CD4-positive, CD25-positive, alpha-beta regulatory T cell (primary cell): ENCODE measurements around the gene THTPA. TPM values are rescaled to one million over a fixed set of nuclear protein-coding genes. Genes with fewer than 3 reads are reported as not detected.
"Not testable (repeated sequence)": the region's sequence is repeated elsewhere in the genome, so short reads cannot be mapped to it uniquely, and the experiment has no call there.

Experiments used
- ATAC-seq, 2 donors: fragments of 150-1000 bp; cut with Tn5 transposase; one replicate each; pipeline ENCODE4 v1.10.0; 2021; ENCODE audit warnings: low read depth in 2 of 2, moderate number of reproducible peaks in 2 of 2, moderate library complexity in 1 of 2
- DNase-seq, 3 donors: peaks; one replicate each; pipeline versions ENCODE4 v3.0.0 to v3.0.0-alpha.2; 2012 to 2022; ENCODE audit warnings: mixed read lengths in 1 of 3
- H3K27ac ChIP-seq: one replicate; pipeline ENCODE4 v1.7.0; 2013; ENCODE audit warnings: mild to moderate bottlenecking, low read length; ENCODE audit not compliant: insufficient read depth, poor library complexity, severe bottlenecking
- H3K27me3 ChIP-seq: one replicate; pipeline ENCODE4 v1.7.0; 2013; ENCODE audit warnings: low read length; ENCODE audit not compliant: control insufficient read depth, insufficient read depth
- H3K36me3 ChIP-seq: one replicate; pipeline ENCODE4 v1.7.0; 2013; ENCODE audit warnings: mild to moderate bottlenecking, low read length, moderate library complexity; ENCODE audit not compliant: control insufficient read depth, insufficient read depth
- H3K4me1 ChIP-seq: 2 replicates; pipeline ENCODE4 v1.7.0; 2013; ENCODE audit warnings: mild to moderate bottlenecking, low read length; ENCODE audit not compliant: insufficient read depth, control insufficient read depth, poor library complexity, severe bottlenecking
- H3K4me3 ChIP-seq: one replicate; pipeline ENCODE4 v1.7.0; 2013; ENCODE audit warnings: low read depth, mild to moderate bottlenecking, low read length, moderate library complexity
- H3K9me3 ChIP-seq, 2 experiments: 1 replicate in 1 of 2; 2 replicates in 1 of 2; pipeline ENCODE4 v1.7.0; 2013; ENCODE audit warnings: low read length in 2 of 2, mild to moderate bottlenecking in 1 of 2, moderate library complexity in 1 of 2; ENCODE audit not compliant: control insufficient read depth in 2 of 2
- H3K27ac Mint-ChIP-seq, 3 donors: one replicate each; pipeline ENCODE4 v1.8.0; 2020 to 2022; ENCODE audit warnings: mild to moderate bottlenecking in 3 of 3, mixed read lengths in 3 of 3, moderate library complexity in 2 of 3
- H3K27me3 Mint-ChIP-seq: one replicate; pipeline ENCODE4 v1.8.0; 2022; ENCODE audit warnings: mild to moderate bottlenecking, mixed read lengths
- H3K36me3 Mint-ChIP-seq: one replicate; pipeline ENCODE4 v1.8.0; 2020; ENCODE audit warnings: mixed read lengths
- H3K4me1 Mint-ChIP-seq, 4 donors: one replicate each; pipeline ENCODE4 v1.8.0; 2020 to 2022; ENCODE audit warnings: mixed read lengths in 4 of 4, mild to moderate bottlenecking in 1 of 4
- H3K4me3 Mint-ChIP-seq, 4 donors: one replicate each; pipeline ENCODE4 v1.8.0; 2020 to 2022; ENCODE audit warnings: mild to moderate bottlenecking in 4 of 4, mixed read lengths in 4 of 4, moderate library complexity in 3 of 4
- H3K9me3 Mint-ChIP-seq, 7 donors: one replicate each; pipeline ENCODE4 v1.8.0; 2020 to 2022; ENCODE audit warnings: mixed read lengths in 7 of 7, mild to moderate bottlenecking in 3 of 7, moderate library complexity in 2 of 7
- polyA plus RNA-seq, 4 donors: library from polyadenylated mRNA; unstranded; fragments of 300-500 nt; fragmentation: Illumina TruSeq; gene quantifications; one replicate each; pipeline ENCODE4 v1.2.3, GENCODE V29; 2021
- total RNA-seq: library from RNA; stranded (reverse); gene quantifications from one replicate; pipeline ENCODE4 v1.2.3, GENCODE V29; 2022

The THTPA gene
- total and polyA plus RNA-seq, 5 donors from 2014 or later, result 7.5 to 14.6 (median 11.0) TPM

GRCh38 chr14:23604675-23605170, 48.7 kb downstream of the THTPA start:
- ATAC-seq (no peak), DNase-seq (no peak)
- H3K27ac Mint-ChIP-seq, result no peak overlapping the region
- no peaks in the 10 kb centered on the region for H3K36me3 Mint-ChIP-seq
- H3K9me3 Mint-ChIP-seq, result peaks cover 0 to 6% (median 2%) of the 10 kb centered on the region in 7 donors
- Histone ChIP-seq H3K4me3 (no peak overlapping the region), H3K9me3 (no peaks in the 10 kb centered on the region), H3K27ac (no peak overlapping the region), H3K27me3 (no peaks in the 10 kb centered on the region), H3K4me1 (peaks cover 3% of the 10 kb centered on the region), H3K36me3 (no peaks in the 10 kb centered on the region)
- no peak overlapping the region for H3K4me3 Mint-ChIP-seq
- H3K4me1 Mint-ChIP-seq, result peaks cover 6 to 15% (median 13%) of the 10 kb centered on the region in 4 donors
- H3K27me3 Mint-ChIP-seq, result peaks cover 2% of the 10 kb centered on the region

- H3K27me3 Mint-ChIP-seq, result no peaks in the 10 kb centered on the region
- ATAC-seq (no peak), DNase-seq (peak in 1 of 3 donors; percentile 7)
- H3K27ac ChIP-seq, result no peak overlapping the region
- no peaks in the 10 kb centered on the region for H3K36me3 ChIP-seq
- H3K4me1 Mint-ChIP-seq, result peaks cover 15 to 28% (median 23%) of the 10 kb centered on the region in 4 donors
- H3K27me3 ChIP-seq, result no peaks in the 10 kb centered on the region
- no peak overlapping the region for H3K27ac Mint-ChIP-seq
- no peak overlapping the region for H3K4me3 ChIP-seq
- H3K4me3 Mint-ChIP-seq, result peak overlapping the region in 1 of 4 donors; percentile 5
- no peaks in the 10 kb centered on the region for H3K9me3 ChIP-seq
- H3K36me3 Mint-ChIP-seq, result no peaks in the 10 kb centered on the region
- H3K9me3 Mint-ChIP-seq, result peaks cover 0 to 11% (median 0%) of the 10 kb centered on the region in 7 donors
- H3K4me1 ChIP-seq, result peaks cover 16% of the 10 kb centered on the region
Observed at GRCh38 chr14:23605931-23606585, 50.0 kb downstream of the THTPA start.

DNA sequence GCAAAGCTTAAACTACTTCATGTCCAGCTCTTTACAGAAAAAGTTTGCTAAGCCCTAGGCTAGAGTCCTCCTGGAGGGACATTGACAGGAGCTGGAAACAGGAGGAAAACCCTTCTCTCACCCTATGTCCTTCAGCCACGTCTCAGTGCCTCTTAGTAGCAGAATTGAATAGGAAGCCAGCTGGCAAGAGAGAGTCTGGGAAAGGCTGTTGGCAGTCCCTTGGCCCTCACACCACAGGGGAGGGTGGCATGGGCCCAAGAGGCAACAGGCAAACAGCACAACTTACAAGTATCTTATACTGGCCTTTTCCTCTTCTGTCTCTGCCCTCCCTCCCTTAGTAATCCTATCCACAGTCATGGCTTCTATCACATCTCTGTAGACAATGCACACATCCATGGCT, 52.4 kb downstream of the THTPA start:
- H3K9me3 ChIP-seq, result no peaks in the 10 kb centered on the region
- no peak overlapping the region for H3K27ac ChIP-seq
- H3K4me1 Mint-ChIP-seq, result peaks cover 15 to 37% (median 25%) of the 10 kb centered on the region in 4 donors
- no peak for DNase-seq
- ATAC-seq, result no peak
- peak overlapping the region in 1 of 3 donors; percentile 94 for H3K27ac Mint-ChIP-seq
- H3K27me3 ChIP-seq, result no peaks in the 10 kb centered on the region
- H3K27me3 Mint-ChIP-seq, result no peaks in the 10 kb centered on the region
- no peak overlapping the region for H3K4me3 Mint-ChIP-seq
- H3K36me3 Mint-ChIP-seq, result no peaks in the 10 kb centered on the region
- H3K4me3 ChIP-seq, result no peak overlapping the region
- peaks cover 20% of the 10 kb centered on the region for H3K4me1 ChIP-seq
- no peaks in the 10 kb centered on the region for H3K36me3 ChIP-seq
- H3K9me3 Mint-ChIP-seq, result peaks cover 0 to 11% (median 0%) of the 10 kb centered on the region in 7 donors

- H3K9me3 ChIP-seq, result no peaks in the 10 kb centered on the region
- H3K27me3 ChIP-seq, result no peaks in the 10 kb centered on the region
- Mint-ChIP-seq H3K9me3 (peaks cover 0 to 11% (median 0%) of the 10 kb centered on the region in 7 donors), H3K36me3 (no peaks in the 10 kb centered on the region), H3K4me1 (peaks cover 15 to 37% (median 25%) of the 10 kb centered on the region in 4 donors), H3K4me3 (peak overlapping the region in 2 of 4 donors; percentile 35 to 42), H3K27me3 (no peaks in the 10 kb centered on the region), H3K27ac (peak overlapping the region in 2 of 3 donors; percentile 16 to 94)
- H3K4me3 ChIP-seq, result no peak overlapping the region
- H3K27ac ChIP-seq, result no peak overlapping the region
- no peak for ATAC-seq
- no peak for DNase-seq
- no peaks in the 10 kb centered on the region for H3K36me3 ChIP-seq
- peaks cover 20% of the 10 kb centered on the region for H3K4me1 ChIP-seq
Observed at GRCh38 chr14:23609001-23609400, 52.9 kb downstream of the THTPA start.

GRCh38 chr14:23609411-23610089, 53.5 kb downstream of the THTPA start:
- not testable (repeated sequence) for H3K27me3 ChIP-seq, DNase-seq, H3K36me3 Mint-ChIP-seq, H3K9me3 ChIP-seq, H3K36me3 ChIP-seq, ATAC-seq, H3K4me3 ChIP-seq, H3K27me3 Mint-ChIP-seq
- Mint-ChIP-seq H3K9me3 (peaks cover 0 to 11% (median 0%) of the 10 kb centered on the region in 7 donors), H3K27ac (peak overlapping the region; percentile 90 to 98 (median 94)), H3K4me1 (peaks cover 15 to 37% (median 25%) of the 10 kb centered on the region in 4 donors), H3K4me3 (peak overlapping the region in 3 of 4 donors; percentile 10 to 82 (median 35))
- Histone ChIP-seq H3K4me1 (peaks cover 20% of the 10 kb centered on the region), H3K27ac (peak overlapping the region; percentile 71)

Other genes starting within 250 kb of the THTPA start
- gene BCL2L2, start 249.4 kb upstream of the THTPA start, total RNA-seq, result 2.6 TPM
- not detected for gene BCL2L2, start 249.4 kb upstream of the THTPA start, polyA plus RNA-seq
- 188 TPM for gene PABPN1, start 234.8 kb upstream of the THTPA start, total RNA-seq
- 100 to 1,000 TPM in 1 of 4 donors, 10 to 100 TPM in 3; 78.8 to 102 (median 89.3) TPM for gene PABPN1, start 234.8 kb upstream of the THTPA start, polyA plus RNA-seq
- gene SLC22A17, start 203.4 kb upstream of the THTPA start, total RNA-seq, result 3.2 TPM
- gene SLC22A17, start 203.4 kb upstream of the THTPA start, polyA plus RNA-seq, result 1 to 10 TPM in 3 of 4 donors, under 1 TPM in 1; 0.94 to 3.2 (median 2.1) TPM
- not detected for gene EFS, start 191.1 kb upstream of the THTPA start, total RNA-seq
- gene EFS, start 191.1 kb upstream of the THTPA start, polyA plus RNA-seq, result not detected
- not detected for gene IL25, start 183.5 kb upstream of the THTPA start, total RNA-seq
- not detected for gene IL25, start 183.5 kb upstream of the THTPA start, polyA plus RNA-seq
- gene CMTM5, start 179.2 kb upstream of the THTPA start, total RNA-seq, result 2.8 TPM
- gene CMTM5, start 179.2 kb upstream of the THTPA start, polyA plus RNA-seq, result not detected
- gene MYH6, start 148.0 kb upstream of the THTPA start, total RNA-seq, result not detected
- not detected for gene MYH6, start 148.0 kb upstream of the THTPA start, polyA plus RNA-seq
- gene MYH7, start 120.6 kb upstream of the THTPA start, total RNA-seq, result not detected
- not detected for gene MYH7, start 120.6 kb upstream of the THTPA start, polyA plus RNA-seq
- gene NGDN, start 86.6 kb upstream of the THTPA start, total RNA-seq, result 102 TPM
- 10 to 100 TPM; 77.1 to 90.8 (median 84.8) TPM for gene NGDN, start 86.6 kb upstream of the THTPA start, polyA plus RNA-seq
- 0.42 TPM for gene ZFHX2, start 4.5 kb upstream of the THTPA start, total RNA-seq
- gene ZFHX2, start 4.5 kb upstream of the THTPA start, polyA plus RNA-seq, result not detected
- gene AP1G2, start 11.5 kb downstream of the THTPA start, total RNA-seq, result 329 TPM
- gene AP1G2, start 11.5 kb downstream of the THTPA start, polyA plus RNA-seq, result 10 to 100 TPM; 56.1 to 84.9 (median 76.4) TPM
- not detected for gene JPH4, start 22.5 kb downstream of the THTPA start, total RNA-seq
- under 1 TPM in 1 of 4 donors, not detected in 3; 0.14 TPM for gene JPH4, start 22.5 kb downstream of the THTPA start, polyA plus RNA-seq
- gene DHRS2, start 80.1 kb downstream of the THTPA start, total RNA-seq, result not detected
- under 1 TPM in 1 of 4 donors, not detected in 3; 0.25 TPM for gene DHRS2, start 80.1 kb downstream of the THTPA start, polyA plus RNA-seq